Lower leg skin (tissue), 4 donors: ENCODE data around the gene SLC39A13. TPM values are rescaled to one million over a fixed set of nuclear protein-coding genes. Genes with fewer than 3 reads are reported as not detected.
A peak's percentile ranks its signal among the peaks of the same experiment; 100 is the strongest.

ENCODE experiments used
- DNase-seq, 2 donors: peaks; one replicate each; pipeline ENCODE4 v3.0.0-alpha.2; 2019; ENCODE audit warnings: low spot score in 2 of 2
- H3K4me3 ChIP-seq: fragments of 200-600 bp; sonication (generic); 2 replicates; pipeline ENCODE4 v1.5.1; 2017; ENCODE audit warnings: mild to moderate bottlenecking, low read depth; ENCODE audit not compliant: poor library complexity, severe bottlenecking
- POLR2A ChIP-seq, 2 donors: fragments of 450-650 bp; IDR thresholded peaks; one replicate each; pipeline ENCODE4 v1.6.1; 2016 to 2017; ENCODE audit warnings: antibody characterized with exemption in 2 of 2, mild to moderate bottlenecking in 1 of 2, moderate library complexity in 1 of 2
- WGBS, 2 donors: methylation state at CpG; one replicate each; pipeline ENCODE4 v1.1.5; 2018; 5-methylcytosine and 5-hydroxymethylcytosine counted together
- intact Hi-C: fragments of 100-400 bp; cut with DNase I; formaldehyde crosslinking; loops from one replicate; pipeline ENCODE4 v1.15.0; 2023; ENCODE audit warnings: low total_unique reads
- total RNA-seq, 4 donors: library from RNA; depleted of rRNA; stranded (reverse); fragments of >200 nt; gene quantifications; one replicate each; pipeline ENCODE4 v1.1.0, GENCODE V29; 2016
- TF ChIP-seq, protein P1 (sequence below), 3 donors: fragments of 450-650 bp; IDR thresholded peaks; one replicate each; pipeline ENCODE4 v1.5.1; 2016; ENCODE audit warnings: antibody characterized with exemption in 3 of 3, mild to moderate bottlenecking in 3 of 3, moderate library complexity in 2 of 3

Gene SLC39A13
- total RNA-seq, 4 donors from 2014 or later, result 22.9 to 59.2 (median 46.4) TPM

DNA sequence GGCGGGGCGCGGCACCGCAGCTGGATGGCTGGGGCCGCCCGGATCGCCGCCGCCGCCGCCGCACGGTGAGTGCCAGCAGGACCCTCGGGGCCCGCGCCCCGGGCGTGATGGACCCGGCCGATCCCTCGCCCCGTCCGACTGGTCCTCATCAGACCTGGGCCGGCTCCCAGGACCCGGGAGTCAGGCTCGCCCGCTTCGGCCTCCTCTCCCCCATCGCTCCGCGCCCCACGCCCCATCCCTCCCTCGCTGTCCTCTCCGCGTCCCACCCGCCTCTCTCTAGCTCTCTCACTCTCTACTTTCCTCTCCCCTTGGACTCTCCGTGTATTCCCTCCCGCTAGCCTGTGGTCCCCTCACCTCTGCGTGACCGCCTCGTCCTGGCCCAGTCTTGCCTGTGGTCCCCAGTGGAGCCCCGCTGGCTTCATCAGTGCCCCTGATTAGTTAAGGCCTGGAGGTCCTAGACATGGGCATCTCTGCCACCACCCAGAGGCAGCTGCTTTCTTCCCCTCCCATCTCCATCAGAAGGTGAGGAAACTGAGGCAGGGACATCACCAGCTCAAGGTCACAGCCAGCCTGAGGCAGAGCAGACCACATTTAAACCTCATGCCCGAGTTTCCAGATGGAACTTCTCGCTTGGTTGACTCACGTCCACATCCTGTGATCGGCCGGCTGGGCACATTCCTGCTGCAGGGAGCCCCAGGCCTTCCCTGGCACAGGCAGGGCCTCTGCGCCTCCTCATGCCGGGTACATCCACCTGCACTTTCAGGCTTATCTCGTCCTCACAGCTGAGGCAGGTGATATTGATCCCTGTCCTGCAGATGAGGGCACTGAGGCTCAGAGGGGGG lies 429 bp downstream of the SLC39A13 start:
- H3K4me3 ChIP-seq, result peak overlapping the region; percentile 22
- intact Hi-C loops, result no loop called here
- DNase-seq, result no peak
- WGBS, 2 donors, result 2% methylated on average over 34 to 50 of the region's 50 CpGs
- TF ChIP-seq, protein P1, sequence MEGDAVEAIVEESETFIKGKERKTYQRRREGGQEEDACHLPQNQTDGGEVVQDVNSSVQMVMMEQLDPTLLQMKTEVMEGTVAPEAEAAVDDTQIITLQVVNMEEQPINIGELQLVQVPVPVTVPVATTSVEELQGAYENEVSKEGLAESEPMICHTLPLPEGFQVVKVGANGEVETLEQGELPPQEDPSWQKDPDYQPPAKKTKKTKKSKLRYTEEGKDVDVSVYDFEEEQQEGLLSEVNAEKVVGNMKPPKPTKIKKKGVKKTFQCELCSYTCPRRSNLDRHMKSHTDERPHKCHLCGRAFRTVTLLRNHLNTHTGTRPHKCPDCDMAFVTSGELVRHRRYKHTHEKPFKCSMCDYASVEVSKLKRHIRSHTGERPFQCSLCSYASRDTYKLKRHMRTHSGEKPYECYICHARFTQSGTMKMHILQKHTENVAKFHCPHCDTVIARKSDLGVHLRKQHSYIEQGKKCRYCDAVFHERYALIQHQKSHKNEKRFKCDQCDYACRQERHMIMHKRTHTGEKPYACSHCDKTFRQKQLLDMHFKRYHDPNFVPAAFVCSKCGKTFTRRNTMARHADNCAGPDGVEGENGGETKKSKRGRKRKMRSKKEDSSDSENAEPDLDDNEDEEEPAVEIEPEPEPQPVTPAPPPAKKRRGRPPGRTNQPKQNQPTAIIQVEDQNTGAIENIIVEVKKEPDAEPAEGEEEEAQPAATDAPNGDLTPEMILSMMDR (IDR thresholded peaks at IDR 0.05), result no peak
- no peak for TF ChIP-seq POLR2A (IDR thresholded peaks at IDR 0.05)

DNA sequence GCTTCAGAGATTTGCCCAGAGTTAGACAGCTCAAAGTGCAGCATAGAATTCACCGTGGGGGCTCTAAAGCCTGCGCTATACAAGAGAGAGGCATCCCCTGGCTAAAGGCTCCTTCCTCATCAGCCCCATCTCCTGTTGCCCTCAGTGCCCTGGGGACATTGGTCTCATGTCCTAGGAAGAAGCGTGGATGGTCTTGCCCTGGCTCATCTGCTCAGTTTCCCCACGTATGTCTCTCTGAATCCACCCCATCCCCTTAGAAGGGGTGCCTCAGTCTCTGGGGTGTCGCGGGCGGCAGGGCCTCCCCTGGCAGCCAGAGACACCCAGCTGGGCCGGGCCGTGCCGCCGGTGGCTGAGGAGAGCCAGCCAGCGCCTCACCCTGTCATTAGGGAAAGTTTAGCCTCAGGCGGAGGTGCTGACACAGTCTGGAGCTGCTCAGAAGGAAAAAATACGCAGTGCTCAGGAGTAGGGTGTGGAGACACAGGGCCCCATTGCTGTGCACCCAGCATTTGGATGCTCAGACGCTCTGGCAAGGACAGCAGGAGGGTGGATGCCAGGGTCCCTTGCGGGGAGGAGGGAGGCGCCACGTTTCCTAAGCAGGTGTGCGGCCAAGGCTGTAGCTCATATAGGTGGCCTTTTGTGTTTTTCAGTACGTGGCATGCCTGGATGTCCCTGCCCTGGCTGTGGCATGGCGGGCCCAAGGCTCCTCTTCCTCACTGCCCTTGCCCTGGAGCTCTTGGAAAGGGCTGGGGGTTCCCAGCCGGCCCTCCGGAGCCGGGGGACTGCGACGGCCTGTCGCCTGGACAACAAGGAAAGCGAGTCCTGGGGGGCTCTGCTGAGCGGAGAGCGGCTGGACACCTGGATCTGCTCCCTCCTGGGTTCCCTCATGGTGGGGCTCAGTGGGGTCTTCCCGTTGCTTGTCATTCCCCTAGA lies 1.3 kb downstream of the SLC39A13 start:
- intact Hi-C loops, result no loop called here
- H3K4me3 ChIP-seq, result no peak overlapping the region
- TF ChIP-seq, protein P1 (IDR thresholded peaks at IDR 0.05), result no peak
- no peak for TF ChIP-seq POLR2A (IDR thresholded peaks at IDR 0.05)
- WGBS, 2 donors, result 28 to 41% methylated on average over 30 to 31 of the region's 31 CpGs
- no peak for DNase-seq

DNA sequence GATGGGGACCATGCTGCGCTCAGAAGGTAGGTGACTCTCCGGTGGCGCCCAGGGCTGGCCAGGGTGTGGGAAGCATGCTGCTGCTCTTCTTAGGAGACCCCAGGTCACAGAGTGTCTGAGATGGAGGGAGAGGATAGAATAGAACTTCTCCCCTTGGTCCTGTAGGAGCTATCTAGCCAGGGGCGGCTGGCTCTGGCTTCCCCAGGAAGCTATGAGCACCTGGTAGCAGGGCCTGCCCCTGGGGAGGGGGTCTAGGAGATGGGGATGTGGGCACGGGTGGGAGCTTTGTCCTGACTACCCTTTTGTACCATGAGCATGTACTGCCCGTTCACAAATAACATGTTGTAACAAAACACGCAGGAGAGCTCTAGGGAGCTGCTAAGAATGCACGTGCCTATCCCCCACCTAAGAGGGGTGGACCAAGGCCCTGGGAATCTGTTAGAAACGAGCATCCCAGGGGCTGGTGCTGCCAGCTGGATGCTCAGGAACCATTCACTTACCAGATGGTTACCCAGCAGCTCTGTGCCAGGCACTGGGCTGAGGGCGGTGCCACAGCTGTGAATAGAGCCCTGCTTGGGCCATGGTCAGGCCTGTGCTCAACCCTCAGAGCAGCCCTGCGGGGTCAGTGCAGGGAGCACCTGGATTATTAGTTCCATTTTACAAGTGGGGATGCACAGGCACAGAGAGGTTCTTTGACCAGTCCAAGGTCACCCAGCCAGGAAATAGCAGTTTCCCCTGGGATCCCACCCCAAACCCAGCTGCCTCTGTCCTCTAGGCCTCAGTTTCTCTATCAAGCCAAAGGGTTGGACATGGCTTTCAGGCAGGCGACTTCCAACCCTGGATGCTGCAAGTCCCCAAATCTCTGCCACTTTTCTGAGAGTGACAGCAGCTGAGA lies 2.2 kb downstream of the SLC39A13 start:
- 58 to 65% methylated on average over 11 to 12 of the region's 12 CpGs for WGBS, 2 donors
- TF ChIP-seq, protein P1 (IDR thresholded peaks at IDR 0.05), result no peak
- TF ChIP-seq POLR2A (IDR thresholded peaks at IDR 0.05), result no peak
- intact Hi-C loops, result no loop called here
- no peak for DNase-seq
- H3K4me3 ChIP-seq, result no peak overlapping the region

DNA sequence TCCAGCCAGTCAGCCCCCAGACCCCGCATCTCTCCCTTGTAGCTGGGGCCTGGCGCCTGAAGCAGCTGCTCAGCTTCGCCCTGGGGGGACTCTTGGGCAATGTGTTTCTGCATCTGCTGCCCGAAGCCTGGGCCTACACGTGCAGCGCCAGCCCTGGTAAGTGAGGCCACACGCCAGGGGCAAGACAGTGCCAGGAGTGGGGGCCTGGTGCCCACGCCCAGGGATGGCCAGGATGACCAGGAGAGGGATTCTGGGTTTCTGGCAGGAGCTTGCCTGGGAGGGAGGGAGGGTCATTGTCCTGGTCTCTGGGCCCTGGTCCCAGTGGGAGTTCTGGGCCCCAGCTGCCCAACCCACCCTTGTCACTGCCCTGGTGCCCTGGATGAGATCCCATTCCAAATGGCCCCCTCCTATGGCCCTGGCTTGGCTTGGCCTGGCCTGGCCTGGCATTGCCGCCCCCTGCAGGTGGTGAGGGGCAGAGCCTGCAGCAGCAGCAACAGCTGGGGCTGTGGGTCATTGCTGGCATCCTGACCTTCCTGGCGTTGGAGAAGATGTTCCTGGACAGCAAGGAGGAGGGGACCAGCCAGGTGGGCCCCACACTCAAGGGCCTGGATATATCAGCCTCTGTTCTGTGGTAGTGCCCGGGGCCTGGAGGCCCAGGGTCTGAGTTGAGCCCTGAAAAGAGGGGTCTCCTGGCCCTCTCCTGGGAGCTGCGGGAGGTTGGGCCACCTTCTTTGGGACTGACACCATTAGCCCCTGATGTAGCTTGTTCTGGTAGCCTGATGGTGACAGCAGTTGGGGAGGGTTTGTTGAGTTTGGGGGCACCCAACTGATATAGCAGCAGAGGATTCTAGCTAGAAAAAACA lies 3.7 kb downstream of the SLC39A13 start:
- no peak overlapping the region for H3K4me3 ChIP-seq
- no peak for DNase-seq
- TF ChIP-seq POLR2A (IDR thresholded peaks at IDR 0.05), result no peak
- TF ChIP-seq, protein P1 (IDR thresholded peaks at IDR 0.05), result no peak
- whole genome bisulfite sequencing, 2 donors, result 57 to 71% methylated on average over 5 to 7 of the region's 12 CpGs
- intact Hi-C loops, result no loop called here
